Common myeloid progenitor, CD34-positive (primary cell): ENCODE data around the gene TBX18.

Source experiments
- CTCF ChIA-PET: fragments of 350-600 bp; sonication (Branson Sonifier 250); formaldehyde crosslinking; loops from one replicate; lab custom pipeline; 2021; ENCODE audit warnings: antibody characterized with exemption; lab: Charles Lee
- POLR2A ChIA-PET: fragments of 350-600 bp; sonication (Branson Sonifier 250); formaldehyde crosslinking; loops from one replicate; lab custom pipeline; 2021; ENCODE audit warnings: antibody characterized with exemption; lab: Charles Lee
- DNase-seq, 3 donors: peaks; one replicate each; pipeline versions ENCODE4 v3.0.0 to v3.0.0-alpha.2; 2013
- H3K27ac ChIP-seq, 2 experiments: 1 replicate in 1 of 2; 2 replicates in 1 of 2; pipeline ENCODE4 v1.7.0; 2013; ENCODE audit warnings: inconsistent platforms in 2 of 2, low read length in 2 of 2, mild to moderate bottlenecking in 2 of 2, low read depth in 1 of 2, moderate library complexity in 1 of 2; ENCODE audit not compliant: severe bottlenecking in 2 of 2, insufficient read depth in 1 of 2, poor library complexity in 1 of 2
- H3K27me3 ChIP-seq, 5 experiments: replicated peaks in 2 of 5; 1 replicate in 3 of 5; 2 replicates in 2 of 5; pipeline versions ENCODE4 v1.6.1 to v1.7.0; 2013; ENCODE audit warnings: low read length in 4 of 5, mild to moderate bottlenecking in 2 of 5, moderate library complexity in 2 of 5, inconsistent platforms in 1 of 5; ENCODE audit not compliant: insufficient read depth in 5 of 5, control insufficient read depth in 4 of 5
- H3K36me3 ChIP-seq, 4 experiments: 1 replicate in 2 of 4; 2 replicates in 2 of 4; pipeline versions ENCODE4 v1.6.1 to v1.7.0; 2013; ENCODE audit warnings: low read length in 3 of 4, control low read depth in 1 of 4, mild to moderate bottlenecking in 1 of 4; ENCODE audit not compliant: control insufficient read depth in 4 of 4, insufficient read depth in 4 of 4
- H3K4me1 ChIP-seq, 4 experiments: 1 replicate in 3 of 4; 2 replicates in 1 of 4; pipeline versions ENCODE4 v1.6.1 to v1.7.1; 2013; ENCODE audit warnings: low read length in 3 of 4, mild to moderate bottlenecking in 3 of 4, control low read depth in 1 of 4, inconsistent platforms in 1 of 4, moderate library complexity in 1 of 4; ENCODE audit not compliant: control insufficient read depth in 4 of 4, insufficient read depth in 4 of 4; ENCODE audit errors: control extremely low read depth in 1 of 4
- H3K4me3 ChIP-seq, 7 experiments: 1 replicate in 4 of 7; 2 replicates in 3 of 7; pipeline versions ENCODE4 v1.5.1 to v1.7.0; 2013; ENCODE audit warnings: mild to moderate bottlenecking in 7 of 7, low read length in 6 of 7, moderate library complexity in 6 of 7, inconsistent platforms in 2 of 7, low read depth in 2 of 7, control low read depth in 1 of 7; ENCODE audit not compliant: insufficient read depth in 4 of 7, control insufficient read depth in 1 of 7; ENCODE audit errors: extremely low read depth in 1 of 7
- H3K9me3 ChIP-seq, 5 experiments: 1 replicate in 4 of 5; 2 replicates in 1 of 5; pipeline versions ENCODE4 v1.6.1 to v1.7.1; 2013; ENCODE audit warnings: low read length in 4 of 5, mild to moderate bottlenecking in 2 of 5, inconsistent platforms in 1 of 5, low read depth in 1 of 5, moderate library complexity in 1 of 5; ENCODE audit not compliant: control insufficient read depth in 4 of 5, insufficient read depth in 2 of 5; ENCODE audit errors: control extremely low read depth in 1 of 5
- WGBS: methylation state at CpG from one replicate; pipeline ENCODE4 v1.1.5; 2013; ENCODE audit not compliant: insufficient coverage; 5-methylcytosine and 5-hydroxymethylcytosine counted together

The TBX18 gene

GRCh38 chr6:84798257-84798656, 33.9 kb upstream of the TBX18 start:
- no CpG with 5 or more reads among the region's 1 CpG for WGBS
- DNase-seq = no peak
- H3K36me3 ChIP-seq = no peaks in the 10 kb centered on the region
- H3K9me3 ChIP-seq = no peaks in the 10 kb centered on the region
- POLR2A ChIA-PET = no interaction called here
- H3K27me3 ChIP-seq = peaks cover 0 to 3% (median 0%) of the 10 kb centered on the region in 5 experiments
- H3K27ac ChIP-seq = no peak overlapping the region
- H3K4me3 ChIP-seq = no peak overlapping the region
- no peaks in the 10 kb centered on the region for H3K4me1 ChIP-seq
- CTCF ChIA-PET = no interaction called here

DNA sequence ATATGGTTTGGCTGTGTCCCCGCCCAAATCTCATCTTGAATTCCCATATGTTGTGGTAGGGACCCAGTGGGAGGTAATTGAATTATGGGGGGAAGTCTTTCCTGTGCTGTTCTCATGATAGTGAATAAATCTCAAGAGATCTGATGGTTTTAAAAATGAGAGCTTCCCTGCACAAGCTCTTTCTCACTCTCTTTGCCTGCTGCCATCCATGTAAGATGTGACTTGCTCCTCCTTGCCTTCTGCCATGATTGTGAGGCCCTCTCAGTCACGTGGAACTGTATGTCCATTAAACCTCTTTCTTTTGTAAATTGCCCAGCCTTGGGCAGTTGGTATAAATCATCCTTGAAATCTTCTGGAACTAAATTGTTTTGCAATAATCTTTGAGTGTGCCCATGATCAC, 31.9 kb upstream of the TBX18 start:
- peaks cover 0 to 3% (median 3%) of the 10 kb centered on the region in 5 experiments for H3K27me3 ChIP-seq
- no peak for DNase-seq
- ChIA-PET POLR2A (no interaction called here), CTCF (no interaction called here)
- no peaks in the 10 kb centered on the region for H3K9me3 ChIP-seq
- H3K4me1 ChIP-seq = peaks cover 0 to 3% (median 1%) of the 10 kb centered on the region in 4 experiments
- no peak overlapping the region for H3K4me3 ChIP-seq
- no peak overlapping the region for H3K27ac ChIP-seq
- no peaks in the 10 kb centered on the region for H3K36me3 ChIP-seq
- 67% methylated on average over 1 of the region's 2 CpGs for WGBS

DNA sequence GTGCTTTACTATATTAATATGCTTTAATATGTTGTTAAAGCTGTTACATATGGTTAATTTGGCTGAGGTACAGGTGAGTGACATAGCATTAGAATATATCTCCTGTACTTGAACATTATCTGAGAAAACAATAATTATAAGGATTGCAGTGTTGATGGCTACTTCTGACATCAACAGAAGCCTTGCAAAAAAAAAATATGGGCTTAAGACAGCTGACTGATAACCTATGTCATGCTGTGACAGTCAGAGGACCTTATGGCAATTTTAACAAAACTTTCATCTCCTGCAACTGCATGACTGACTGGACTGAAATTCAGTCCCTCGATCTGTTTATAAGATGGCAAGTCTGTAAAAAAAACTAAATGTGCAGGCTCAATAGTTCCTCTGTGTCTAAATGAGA, 27.5 kb upstream of the TBX18 start:
- H3K4me3 ChIP-seq = no peak overlapping the region
- no peak for DNase-seq
- H3K36me3 ChIP-seq = no peaks in the 10 kb centered on the region
- H3K9me3 ChIP-seq = no peaks in the 10 kb centered on the region
- POLR2A ChIA-PET = no interaction called here
- CTCF ChIA-PET = no interaction called here
- peaks cover 0 to 6% (median 6%) of the 10 kb centered on the region in 5 experiments for H3K27me3 ChIP-seq
- 86% methylated on average over 1 of the region's 1 CpG for WGBS
- H3K4me1 ChIP-seq = peaks cover 0 to 9% (median 4%) of the 10 kb centered on the region in 4 experiments
- H3K27ac ChIP-seq = no peak overlapping the region

DNA sequence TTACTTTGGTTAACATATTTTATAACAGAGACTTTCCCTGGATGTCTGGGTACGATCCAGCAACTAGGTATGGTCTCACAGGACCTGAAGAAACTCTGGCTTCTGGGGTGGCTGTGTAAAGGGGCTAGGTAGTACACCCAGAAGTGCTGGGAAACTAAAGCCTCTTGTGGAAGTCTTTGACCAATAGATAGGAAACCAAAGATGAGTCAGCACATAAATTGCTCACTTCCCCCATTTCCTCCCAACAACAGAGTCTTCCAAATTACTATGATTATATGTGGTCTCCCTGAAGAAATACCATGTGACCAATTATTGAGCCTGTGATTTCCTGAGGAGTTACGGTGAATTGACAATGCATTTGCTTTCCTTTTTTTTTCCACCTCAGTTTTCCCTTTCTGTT, 26.8 kb upstream of the TBX18 start:
- Histone ChIP-seq H3K4me3 (peak overlapping the region in 1 of 7 experiments; percentile 36), H3K4me1 (peaks cover 0 to 9% (median 4%) of the 10 kb centered on the region in 4 experiments), H3K9me3 (no peaks in the 10 kb centered on the region), H3K27ac (no peak overlapping the region), H3K36me3 (no peaks in the 10 kb centered on the region), H3K27me3 (peaks cover 0 to 6% (median 6%) of the 10 kb centered on the region in 5 experiments)
- ChIA-PET POLR2A (no interaction called here), CTCF (no interaction called here)
- WGBS = 20% methylated on average over 1 of the region's 2 CpGs
- DNase-seq = peak in 2 of 3 donors; percentile 36 to 61

- Histone ChIP-seq H3K27me3 (peaks cover 8 to 20% (median 12%) of the 10 kb centered on the region in 5 experiments), H3K27ac (no peak overlapping the region), H3K9me3 (no peaks in the 10 kb centered on the region), H3K4me1 (peaks cover 0 to 9% (median 4%) of the 10 kb centered on the region in 4 experiments), H3K36me3 (no peaks in the 10 kb centered on the region), H3K4me3 (no peak overlapping the region)
- POLR2A ChIA-PET = no interaction called here
- DNase-seq = no peak
- CTCF ChIA-PET = no interaction called here
Measured at GRCh38 chr6:84789170-84789569, 24.8 kb upstream of the TBX18 start.

GRCh38 chr6:84788689-84789088, 24.3 kb upstream of the TBX18 start:
- Histone ChIP-seq H3K4me3 (no peak overlapping the region), H3K27ac (no peak overlapping the region), H3K27me3 (peaks cover 8 to 24% (median 12%) of the 10 kb centered on the region in 5 experiments), H3K4me1 (peaks cover 0 to 9% (median 4%) of the 10 kb centered on the region in 4 experiments), H3K36me3 (no peaks in the 10 kb centered on the region), H3K9me3 (no peaks in the 10 kb centered on the region)
- WGBS = no CpG with 5 or more reads among the region's 2 CpGs
- CTCF ChIA-PET = no interaction called here
- POLR2A ChIA-PET = no interaction called here
- DNase-seq = no peak

GRCh38 chr6:84785671-84786070, 21.3 kb upstream of the TBX18 start:
- H3K4me3 ChIP-seq = no peak overlapping the region
- WGBS = no CpG with 5 or more reads among the region's 1 CpG
- no peak overlapping the region for H3K27ac ChIP-seq
- CTCF ChIA-PET = no interaction called here
- H3K9me3 ChIP-seq = no peaks in the 10 kb centered on the region
- H3K36me3 ChIP-seq = no peaks in the 10 kb centered on the region
- H3K27me3 ChIP-seq = peaks cover 7 to 35% (median 14%) of the 10 kb centered on the region in 5 experiments
- DNase-seq = no peak
- POLR2A ChIA-PET = no interaction called here
- no peaks in the 10 kb centered on the region for H3K4me1 ChIP-seq
